Caco-2 (cell line): Measurements from ENCODE around the gene TRIM8. TPM values are rescaled to one million over a fixed set of nuclear protein-coding genes. Genes with fewer than 3 reads are reported as not detected.

Experiments used
- BruUV-seq: library from RNA; stranded (reverse); fragments of 400-500 nt; replicated peaks from 2 replicates; lab custom pipeline; 2021; lab: Mats Ljungman, UMichigan
- CTCF ChIA-PET: fragments of 300-600 bp; sonication (Branson Sonifier 250); formaldehyde crosslinking; loops from one replicate; lab custom pipeline; 2022; ENCODE audit warnings: antibody characterized with exemption; lab: Charles Lee
- POLR2A ChIA-PET: fragments of 300-600 bp; sonication (Branson Sonifier 250); formaldehyde crosslinking; loops from one replicate; lab custom pipeline; 2022; ENCODE audit warnings: antibody characterized with exemption; lab: Charles Lee
- DNase-seq, 2 experiments: peaks; one replicate each; pipeline versions ENCODE4 v3.0.0 to v3.0.0-alpha.2; 2020 to 2022
- H3K27me3 ChIP-seq: replicated peaks from 2 replicates; pipeline ENCODE4 v1.6.0; 2011; ENCODE audit warnings: low read length; ENCODE audit not compliant: control insufficient read depth, insufficient read depth
- H3K36me3 ChIP-seq: 2 replicates; pipeline ENCODE4 v1.5.1; 2011; ENCODE audit warnings: low read length; ENCODE audit not compliant: control insufficient read depth, insufficient read depth
- H3K4me1 ChIP-seq: fragments of 250-450 bp; sonication (Bioruptor Pico); 2 replicates; pipeline ENCODE4 v1.5.1; 2020; ENCODE audit warnings: mild to moderate bottlenecking
- H3K4me3 ChIP-seq: 2 replicates; pipeline ENCODE4 v1.5.1; 2011; ENCODE audit warnings: low read depth, mild to moderate bottlenecking, control low read depth, low read length
- H3K9me3 ChIP-seq: fragments of 250-450 bp; sonication (Bioruptor Pico); 2 replicates; pipeline ENCODE4 v1.5.1; 2020; ENCODE audit warnings: mild to moderate bottlenecking, moderate library complexity
- H3K27ac Mint-ChIP-seq: one replicate; pipeline ENCODE4 v1.8.0; 2022; ENCODE audit warnings: mixed read lengths; ENCODE audit not compliant: unreplicated experiment
- H3K27me3 Mint-ChIP-seq: one replicate; pipeline ENCODE4 v1.8.0; 2022; ENCODE audit warnings: mixed read lengths; ENCODE audit not compliant: insufficient read depth, unreplicated experiment
- H3K36me3 Mint-ChIP-seq: one replicate; pipeline ENCODE4 v1.8.0; 2022; ENCODE audit warnings: mild to moderate bottlenecking, mixed read lengths; ENCODE audit not compliant: insufficient read depth, unreplicated experiment
- H3K4me1 Mint-ChIP-seq: one replicate; pipeline ENCODE4 v1.8.0; 2022; ENCODE audit warnings: low read depth, mixed read lengths; ENCODE audit not compliant: unreplicated experiment
- H3K4me3 Mint-ChIP-seq: one replicate; pipeline ENCODE4 v1.8.0; 2022; ENCODE audit warnings: mild to moderate bottlenecking, moderate library complexity, mixed read lengths; ENCODE audit not compliant: unreplicated experiment
- H3K9me3 Mint-ChIP-seq: one replicate; pipeline ENCODE4 v1.8.0; 2022; ENCODE audit warnings: mixed read lengths; ENCODE audit not compliant: unreplicated experiment
- intact Hi-C: fragments of 100-400 bp; cut with micrococcal nuclease; formaldehyde crosslinking; loops from one replicate; pipeline ENCODE4 v1.10.0; 2022; ENCODE audit not compliant: unreplicated experiment
- total RNA-seq: library from RNA; stranded (reverse); gene quantifications from 2 replicates; pipeline ENCODE4 v1.2.3, GENCODE V29; 2022
- TF ChIP-seq, protein P1 (sequence below), 2 experiments: fragments of 200-600 bp in 1 of 2; IDR thresholded peaks; 1 replicate in 1 of 2; 2 replicates in 1 of 2; pipeline versions ENCODE4 v1.5.1 to v1.8.0; 2011 to 2022; ENCODE audit warnings: antibody characterized with exemption in 1 of 2, control low read depth in 1 of 2, inconsistent platforms in 1 of 2, low read depth in 1 of 2, low read length in 1 of 2, mild to moderate bottlenecking in 1 of 2, moderate library complexity in 1 of 2; ENCODE audit not compliant: insufficient read depth in 1 of 2, severe bottlenecking in 1 of 2, unreplicated experiment in 1 of 2

The TRIM8 gene
- total RNA-seq, 1 experiment from 2014 or later = 40.9 TPM

- H3K27ac Mint-ChIP-seq = no peak overlapping the region
- H3K9me3 ChIP-seq = no peaks in the 10 kb centered on the region
- no peaks in the 10 kb centered on the region; the same call in 1 of the 2 replicates for H3K4me1 ChIP-seq
- H3K4me3 Mint-ChIP-seq = peak overlapping the region; percentile 29
- POLR2A ChIA-PET = interaction anchor here (0.5 kb wide), 1 partner anchor 24 kb away, joined by 13 read pairs; no protein-coding TSS in a partner anchor
- no peaks in the 10 kb centered on the region for H3K27me3 Mint-ChIP-seq
- DNase-seq = peak; percentile 77 to 81
- no peak overlapping the region for H3K4me3 ChIP-seq
- TF ChIP-seq, protein P1, sequence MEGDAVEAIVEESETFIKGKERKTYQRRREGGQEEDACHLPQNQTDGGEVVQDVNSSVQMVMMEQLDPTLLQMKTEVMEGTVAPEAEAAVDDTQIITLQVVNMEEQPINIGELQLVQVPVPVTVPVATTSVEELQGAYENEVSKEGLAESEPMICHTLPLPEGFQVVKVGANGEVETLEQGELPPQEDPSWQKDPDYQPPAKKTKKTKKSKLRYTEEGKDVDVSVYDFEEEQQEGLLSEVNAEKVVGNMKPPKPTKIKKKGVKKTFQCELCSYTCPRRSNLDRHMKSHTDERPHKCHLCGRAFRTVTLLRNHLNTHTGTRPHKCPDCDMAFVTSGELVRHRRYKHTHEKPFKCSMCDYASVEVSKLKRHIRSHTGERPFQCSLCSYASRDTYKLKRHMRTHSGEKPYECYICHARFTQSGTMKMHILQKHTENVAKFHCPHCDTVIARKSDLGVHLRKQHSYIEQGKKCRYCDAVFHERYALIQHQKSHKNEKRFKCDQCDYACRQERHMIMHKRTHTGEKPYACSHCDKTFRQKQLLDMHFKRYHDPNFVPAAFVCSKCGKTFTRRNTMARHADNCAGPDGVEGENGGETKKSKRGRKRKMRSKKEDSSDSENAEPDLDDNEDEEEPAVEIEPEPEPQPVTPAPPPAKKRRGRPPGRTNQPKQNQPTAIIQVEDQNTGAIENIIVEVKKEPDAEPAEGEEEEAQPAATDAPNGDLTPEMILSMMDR (IDR thresholded peaks at IDR 0.05; ENCODE audit: insufficient read depth in 1 of 2, low read depth in 1 of 2, low read length in 1 of 2, severe bottlenecking in 1 of 2, unreplicated experiment in 1 of 2) = peak; percentile 83 to 94
- CTCF ChIA-PET = interaction anchor here (0.5 to 2.2 kb wide), 9 partner anchors 9 to 438 kb away, joined by 3 to 21 read pairs (median 3); partner anchors contain the start of genes ACTR1A, ARL3 and SFXN2
- no TSS peak for BruUV-seq
- H3K36me3 Mint-ChIP-seq = peaks cover 3% of the 10 kb centered on the region
- intact Hi-C loops = loop anchor here (2.0 kb wide), 2 partner anchors 34 to 36 kb away; partner anchors contain the start of genes ARL3, SFXN2 and TRIM8
- no peaks in the 10 kb centered on the region for H3K36me3 ChIP-seq
- no peaks in the 10 kb centered on the region for H3K27me3 ChIP-seq
- no peaks in the 10 kb centered on the region for H3K9me3 Mint-ChIP-seq
- no peaks in the 10 kb centered on the region for H3K4me1 Mint-ChIP-seq
Measured at GRCh38 chr10:102678842-102679289, 34.6 kb downstream of the TRIM8 start.

- H3K4me1 Mint-ChIP-seq = no peaks in the 10 kb centered on the region
- Histone ChIP-seq H3K9me3 (no peaks in the 10 kb centered on the region), H3K4me3 (no peak overlapping the region), H3K36me3 (no peaks in the 10 kb centered on the region), H3K27me3 (no peaks in the 10 kb centered on the region), H3K4me1 (no peaks in the 10 kb centered on the region; the same call in 1 of the 2 replicates)
- intact Hi-C loops = loop anchor here (2.0 kb wide), 2 partner anchors 35 kb away; partner anchors contain the start of genes ARL3, SFXN2 and TRIM8
- CTCF ChIA-PET = interaction anchor here (0.6 to 2.2 kb wide), 8 partner anchors 10 to 1526 kb away, joined by 3 to 21 read pairs (median 3); partner anchors contain the start of genes ACTR1A, ARL3 and SFXN2
- no TSS peak for BruUV-seq
- H3K27ac Mint-ChIP-seq = no peak overlapping the region
- POLR2A ChIA-PET = no interaction called here
- H3K9me3 Mint-ChIP-seq = no peaks in the 10 kb centered on the region
- H3K4me3 Mint-ChIP-seq = no peak overlapping the region
- TF ChIP-seq, protein P1 (IDR thresholded peaks at IDR 0.05; ENCODE audit: insufficient read depth in 1 of 2, low read depth in 1 of 2, low read length in 1 of 2, severe bottlenecking in 1 of 2, unreplicated experiment in 1 of 2) = no peak
- DNase-seq = no peak
- peaks cover 7% of the 10 kb centered on the region for H3K36me3 Mint-ChIP-seq
- no peaks in the 10 kb centered on the region for H3K27me3 Mint-ChIP-seq
Measured at GRCh38 chr10:102679596-102679995, 35.3 kb downstream of the TRIM8 start.

DNA sequence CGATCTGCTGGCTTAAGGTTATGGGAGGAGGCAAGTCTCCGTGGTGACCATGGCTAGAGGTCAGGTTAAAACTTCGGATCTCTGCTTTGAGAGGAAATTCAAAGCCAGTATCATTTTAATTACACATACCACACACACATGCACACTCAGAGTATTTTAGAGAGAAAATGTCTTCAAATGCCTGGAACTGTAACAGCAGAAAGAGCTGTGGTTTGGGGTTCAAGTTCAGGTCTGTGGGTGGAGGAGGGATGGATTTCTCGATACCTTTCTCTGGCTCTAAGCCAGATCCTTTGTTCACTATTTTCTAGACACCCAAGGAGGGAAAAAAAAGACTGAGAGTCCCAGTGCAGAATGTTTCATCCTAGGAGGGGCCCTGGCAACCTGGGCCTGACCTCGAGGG lies 37.4 kb downstream of the TRIM8 start:
- ChIA-PET CTCF (no interaction called here), POLR2A (no interaction called here)
- Histone ChIP-seq H3K9me3 (no peaks in the 10 kb centered on the region), H3K4me3 (no peak overlapping the region), H3K27me3 (no peaks in the 10 kb centered on the region), H3K4me1 (no peaks in the 10 kb centered on the region; the same call in 1 of the 2 replicates), H3K36me3 (no peaks in the 10 kb centered on the region)
- H3K27me3 Mint-ChIP-seq = no peaks in the 10 kb centered on the region
- intact Hi-C loops = no loop called here
- peaks cover 14% of the 10 kb centered on the region for H3K36me3 Mint-ChIP-seq
- no TSS peak for BruUV-seq
- TF ChIP-seq, protein P1 (IDR thresholded peaks at IDR 0.05; ENCODE audit: insufficient read depth in 1 of 2, low read depth in 1 of 2, low read length in 1 of 2, severe bottlenecking in 1 of 2, unreplicated experiment in 1 of 2) = no peak
- no peak for DNase-seq
- H3K9me3 Mint-ChIP-seq = no peaks in the 10 kb centered on the region
- H3K27ac Mint-ChIP-seq = no peak overlapping the region
- no peaks in the 10 kb centered on the region for H3K4me1 Mint-ChIP-seq
- no peak overlapping the region for H3K4me3 Mint-ChIP-seq
